GM12878 (cell line): ENCODE measurements around the gene WDR64. TPM values are rescaled to one million over a fixed set of nuclear protein-coding genes. Genes with fewer than 3 reads are reported as not detected.

ENCODE experiments used
- ATAC-seq: fragments of 200-7000 bp; cut with Tn5 transposase; 3 replicates; pipeline ENCODE4 v1.9.1; 2020; ENCODE audit warnings: mild to moderate bottlenecking, moderate library complexity
- BruUV-seq: library from RNA; stranded (reverse); fragments of 400-500 nt; replicated peaks from 2 replicates; lab custom pipeline; 2021; lab: Mats Ljungman, UMichigan
- CTCF ChIA-PET: fragments of 300-600 bp; sonication (Branson Sonifier 250); formaldehyde crosslinking; extraction: SDS; loops from one replicate; lab custom pipeline; 2021; ENCODE audit warnings: inconsistent platforms; lab: Yijun Ruan, JAX
- POLR2A ChIA-PET: fragments of 350-600 bp; formaldehyde crosslinking; extraction: SDS; loops from one replicate; lab custom pipeline; 2021; ENCODE audit warnings: inconsistent platforms; lab: Charles Lee
- RAD21 ChIA-PET: fragments of 300-600 bp; sonication (Branson Sonifier 250); formaldehyde crosslinking; loops from one replicate; lab custom pipeline; 2023; ENCODE audit warnings: antibody characterized with exemption; ENCODE audit not compliant: unreplicated experiment; lab: Charles Lee
- SMC1A ChIA-PET: fragments of 300-600 bp; sonication (Branson Sonifier 250); formaldehyde crosslinking; loops from one replicate; lab custom pipeline; 2023; ENCODE audit not compliant: unreplicated experiment, uncharacterized antibody; lab: Charles Lee
- DNase-seq: peaks from one replicate; pipeline ENCODE4 v3.0.0-alpha.2; 2011; ENCODE audit warnings: low read depth, low spot score
- FAIRE-seq: peaks from 3 replicates; lab custom pipeline; 2011; peaks lifted over from hg19 to GRCh38; lab: Jason Lieb, UNC
- H2AFZ ChIP-seq: 2 replicates; pipeline ENCODE4 v1.6.0; 2011; ENCODE audit warnings: low read depth, low read length, control low read depth; ENCODE audit not compliant: control insufficient read depth
- H3K27ac ChIP-seq: 2 replicates; pipeline ENCODE4 v1.5.1; 2011; ENCODE audit warnings: control low read depth; ENCODE audit not compliant: control insufficient read depth, insufficient read depth
- H3K27me3 ChIP-seq, 2 experiments: replicated peaks in 1 of 2; 2 replicates each; pipeline versions ENCODE4 v1.6.0 to v1.6.1; 2011; ENCODE audit warnings: low read length in 1 of 2; ENCODE audit not compliant: control insufficient read depth in 2 of 2, insufficient read depth in 2 of 2
- H3K36me3 ChIP-seq, 2 experiments: 2 replicates each; pipeline ENCODE4 v1.5.1; 2011; ENCODE audit warnings: low read length in 1 of 2; ENCODE audit not compliant: control insufficient read depth in 2 of 2, insufficient read depth in 2 of 2
- H3K4me1 ChIP-seq: 2 replicates; pipeline ENCODE4 v1.6.1; 2011; ENCODE audit warnings: mild to moderate bottlenecking, low read length, moderate library complexity, mixed read lengths; ENCODE audit not compliant: control insufficient read depth, insufficient read depth
- H3K4me2 ChIP-seq: 2 replicates; pipeline ENCODE4 v1.6.0; 2011; ENCODE audit warnings: control low read depth; ENCODE audit not compliant: control insufficient read depth, insufficient read depth
- H3K4me3 ChIP-seq: fragments of 200-600 bp; sonication (generic); 2 replicates; pipeline ENCODE4 v1.5.1; 2016
- H3K79me2 ChIP-seq: 2 replicates; pipeline ENCODE4 v1.6.0; 2011; ENCODE audit warnings: low read length; ENCODE audit not compliant: control insufficient read depth, insufficient read depth
- H3K9ac ChIP-seq: 2 replicates; pipeline ENCODE4 v1.8.0; 2011; ENCODE audit warnings: low read length, control low read depth, mixed read lengths; ENCODE audit not compliant: control insufficient read depth, insufficient read depth
- H3K9me3 ChIP-seq: replicated peaks from 3 replicates; pipeline ENCODE4 v1.5.1; 2011; ENCODE audit warnings: mild to moderate bottlenecking, low read length; ENCODE audit not compliant: control insufficient read depth, insufficient read depth
- H4K20me1 ChIP-seq: 2 replicates; pipeline ENCODE4 v1.6.0; 2011; ENCODE audit not compliant: control insufficient read depth, insufficient read depth
- HDAC2 ChIP-seq: fragments of 200-600 bp; sonication (generic); IDR thresholded peaks from 2 replicates; pipeline ENCODE4 v1.6.1; 2017
- NBN ChIP-seq: fragments of 450-650 bp; IDR thresholded peaks from 2 replicates; pipeline ENCODE4 v1.6.1; 2016
- NR2C1 ChIP-seq: fragments of 450-650 bp; IDR thresholded peaks from 2 replicates; pipeline ENCODE4 v1.6.1; 2017; ENCODE audit warnings: antibody characterized with exemption, mild to moderate bottlenecking, moderate library complexity
- RAD21 ChIP-seq: IDR thresholded peaks from 2 replicates; pipeline ENCODE4 v1.6.1; 2011; ENCODE audit warnings: mild to moderate bottlenecking, low read depth, low read length, moderate library complexity; ENCODE audit not compliant: insufficient read depth
- SIX5 ChIP-seq: IDR thresholded peaks from 2 replicates; pipeline ENCODE4 v1.6.1; 2011; ENCODE audit warnings: mild to moderate bottlenecking, low read depth, low read length, moderate library complexity; ENCODE audit not compliant: severe bottlenecking
- ZBED1 ChIP-seq: IDR thresholded peaks from 2 replicates; pipeline ENCODE4 v1.6.1; 2016; ENCODE audit warnings: borderline replicate concordance
- WGBS: methylation state at CpG from one replicate; pipeline ENCODE4 v1.1.6; 2016; ENCODE audit warnings: low lambda C conversion rate; ENCODE audit not compliant: insufficient replicate concordance, insufficient coverage; ENCODE audit errors: missing lambda C conversion rate; 5-methylcytosine and 5-hydroxymethylcytosine counted together
- in situ Hi-C: fragments of 300-500 bp; cut with MboI; formaldehyde crosslinking; loops from 9 replicates; pipeline ENCODE4 v1.14.3; 2018; ENCODE audit warnings: mixed read lengths
- intact Hi-C: fragments of 100-400 bp; cut with micrococcal nuclease; formaldehyde crosslinking; loops from one replicate; pipeline ENCODE4 v1.14.2; 2022; ENCODE audit not compliant: unreplicated experiment
- polyA plus RNA-seq, 11 experiments: library from polyadenylated mRNA; depleted of rRNA in 4 of 11; unstranded in 6 of 11; stranded (reverse) in 5 of 11; fragments of >200 nt; fragmentation: Nextera tagmentation in 4 of 11; fragmentation: Illumina TruSeq in 1 of 11; extraction: Ambion mirVana in 4 of 11; extraction: Trizol in 1 of 11; gene quantifications; 1 replicate in 1 of 11; 2 replicates in 10 of 11; pipeline versions ENCODE4 v1.2.1 to v1.2.3, GENCODE V29; 2011 to 2016; ENCODE audit warnings: inconsistent platforms in 2 of 11, missing spikeins in 2 of 11, low read depth in 1 of 11
- total RNA-seq, 4 experiments: library from RNA; depleted of rRNA in 3 of 4; stranded (reverse); fragments of >200 nt in 3 of 4; fragmentation: Illumina TruSeq in 1 of 4; extraction: Trizol in 1 of 4; gene quantifications; 2 replicates each; pipeline versions ENCODE4 v1.2.1 to v1.2.3, GENCODE V29; 2013 to 2021
- TF ChIP-seq, protein P1 (sequence below): fragments of 450-650 bp; conservative IDR thresholded peaks from 2 replicates; pipeline ENCODE4 v1.6.1; 2017; ENCODE audit warnings: mild to moderate bottlenecking, moderate library complexity

The WDR64 gene
- total and polyA plus RNA-seq, 10 of the 15 experiments (the other 5 are each of a cell fraction or from before 2014, with no cell fraction given) = 0.01 TPM; not detected in 9

- H3K27ac ChIP-seq = no peak overlapping the region
- intact Hi-C loops = no loop called here
- H4K20me1 ChIP-seq = no peaks in the 10 kb centered on the region
- TF ChIP-seq SIX5 (no peak), NR2C1 (no peak), ZBED1 (no peak), RAD21 (no peak), HDAC2 (no peak), NBN (no peak)
- TF ChIP-seq, protein P1, sequence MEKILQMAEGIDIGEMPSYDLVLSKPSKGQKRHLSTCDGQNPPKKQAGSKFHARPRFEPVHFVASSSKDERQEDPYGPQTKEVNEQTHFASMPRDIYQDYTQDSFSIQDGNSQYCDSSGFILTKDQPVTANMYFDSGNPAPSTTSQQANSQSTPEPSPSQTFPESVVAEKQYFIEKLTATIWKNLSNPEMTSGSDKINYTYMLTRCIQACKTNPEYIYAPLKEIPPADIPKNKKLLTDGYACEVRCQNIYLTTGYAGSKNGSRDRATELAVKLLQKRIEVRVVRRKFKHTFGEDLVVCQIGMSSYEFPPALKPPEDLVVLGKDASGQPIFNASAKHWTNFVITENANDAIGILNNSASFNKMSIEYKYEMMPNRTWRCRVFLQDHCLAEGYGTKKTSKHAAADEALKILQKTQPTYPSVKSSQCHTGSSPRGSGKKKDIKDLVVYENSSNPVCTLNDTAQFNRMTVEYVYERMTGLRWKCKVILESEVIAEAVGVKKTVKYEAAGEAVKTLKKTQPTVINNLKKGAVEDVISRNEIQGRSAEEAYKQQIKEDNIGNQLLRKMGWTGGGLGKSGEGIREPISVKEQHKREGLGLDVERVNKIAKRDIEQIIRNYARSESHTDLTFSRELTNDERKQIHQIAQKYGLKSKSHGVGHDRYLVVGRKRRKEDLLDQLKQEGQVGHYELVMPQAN = no peak
- DNase-seq = no peak
- H3K9me3 ChIP-seq = no peaks in the 10 kb centered on the region
- no peak overlapping the region for H2AFZ ChIP-seq
- ChIA-PET RAD21 (no interaction called here), CTCF (no interaction called here), SMC1A (no interaction called here), POLR2A (no interaction called here)
- BruUV-seq = no TSS peak
- no peak overlapping the region for H3K9ac ChIP-seq
- no peak for ATAC-seq
- no peak for FAIRE-seq
- in situ Hi-C loops = no loop called here
- no peaks in the 10 kb centered on the region for H3K79me2 ChIP-seq
- H3K4me1 ChIP-seq = no peaks in the 10 kb centered on the region
- no peak overlapping the region for H3K4me3 ChIP-seq
- WGBS = no CpG with 5 or more reads among the region's 2 CpGs
- H3K27me3 ChIP-seq = no peaks in the 10 kb centered on the region; a peak in 1 of 4 replicates
- H3K4me2 ChIP-seq = no peak overlapping the region
- H3K36me3 ChIP-seq = no peaks in the 10 kb centered on the region
These were observed 61.2 kb downstream of the WDR64 start for GRCh38 chr1:241713316-241713715.
